H1 (cell line): Measurements from ENCODE around the gene PPM1K.

Experiments used
- CTCF ChIP-seq, 3 experiments: IDR thresholded peaks; 1 replicate in 2 of 3; 2 replicates in 1 of 3; pipeline versions ENCODE4 v1.5.1 to v1.6.1; 2011; ENCODE audit warnings: low read length in 3 of 3, mild to moderate bottlenecking in 3 of 3, inconsistent platforms in 2 of 3, low read depth in 1 of 3, moderate library complexity in 1 of 3; ENCODE audit not compliant: insufficient read depth in 1 of 3; ENCODE audit errors: control extremely low read depth in 1 of 3
- EP300 ChIP-seq, 2 experiments: IDR thresholded peaks; 1 replicate in 1 of 2; 2 replicates in 1 of 2; pipeline ENCODE4 v1.6.1; 2011 to 2012; ENCODE audit warnings: low read depth in 2 of 2, low read length in 2 of 2, mild to moderate bottlenecking in 2 of 2, borderline replicate concordance in 1 of 2, inconsistent platforms in 1 of 2, moderate library complexity in 1 of 2
- POLR2A ChIP-seq, 2 experiments: IDR thresholded peaks; 1 replicate in 1 of 2; 2 replicates in 1 of 2; pipeline ENCODE4 v1.6.1; 2011; ENCODE audit warnings: low read depth in 2 of 2, low read length in 2 of 2, mild to moderate bottlenecking in 2 of 2; ENCODE audit errors: control extremely low read depth in 1 of 2
- SAP30 ChIP-seq: fragments of 300-600 bp; sonication (generic); IDR thresholded peaks from 2 replicates; pipeline ENCODE4 v1.7.1; 2012; ENCODE audit warnings: low read length, moderate library complexity, mild to moderate bottlenecking, inconsistent platforms; ENCODE audit not compliant: insufficient read depth, insufficient replicate concordance
- SP2 ChIP-seq: IDR thresholded peaks from 2 replicates; pipeline ENCODE4 v1.6.1; 2012; ENCODE audit warnings: mild to moderate bottlenecking, low read length, inconsistent platforms
- TF ChIP-seq, protein P1 (sequence below): IDR thresholded peaks from 2 replicates; pipeline ENCODE4 v1.6.1; 2011; ENCODE audit warnings: low read length, improper control_type of control experiment

DNA sequence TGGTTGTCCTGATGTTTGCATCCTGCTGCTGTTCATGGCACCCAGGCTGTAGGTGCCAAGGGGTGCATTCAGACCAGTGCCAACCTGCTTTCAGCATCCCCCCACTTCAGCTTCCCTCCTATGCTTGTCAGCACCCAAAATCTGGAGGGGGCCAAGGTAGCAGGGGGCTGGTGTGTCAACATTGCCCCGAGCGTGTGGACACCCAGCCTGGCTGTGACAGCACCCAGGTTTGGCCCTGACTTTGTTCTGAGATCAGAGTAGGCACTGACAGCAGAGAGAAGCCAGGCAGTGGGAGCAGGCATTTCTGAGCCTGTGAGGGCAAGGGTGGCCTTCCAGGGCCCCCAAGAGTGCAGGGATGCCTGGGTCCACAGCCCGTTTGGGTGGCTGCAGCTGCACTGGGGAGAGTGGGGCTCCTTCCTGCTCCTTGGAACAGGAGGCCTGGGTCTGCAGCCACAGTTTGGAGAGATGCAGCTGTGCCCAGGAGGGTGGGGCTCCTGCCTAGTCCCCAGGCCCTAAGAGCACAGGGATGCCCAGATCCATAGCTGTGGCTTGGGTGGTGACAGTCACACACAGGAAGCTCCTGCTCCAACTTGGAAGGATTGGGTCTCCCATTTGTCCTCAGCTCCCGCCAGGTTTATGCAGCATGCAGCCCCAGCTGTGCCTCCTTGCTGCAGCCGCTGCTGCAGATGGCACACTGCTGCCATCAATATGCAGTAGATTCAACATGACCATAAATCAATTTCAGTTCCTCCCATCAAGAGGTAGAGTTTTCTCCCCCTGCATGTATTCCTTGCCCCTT lies 12.3 kb upstream of the PPM1K start:
- TF ChIP-seq POLR2A (IDR thresholded peaks at IDR 0.05; ENCODE audit: control extremely low read depth in 1 of 2, low read depth in 2 of 2, low read length in 2 of 2): no peak
- TF ChIP-seq CTCF (IDR thresholded peaks at IDR 0.05; ENCODE audit: control extremely low read depth in 1 of 3, insufficient read depth in 1 of 3, low read depth in 1 of 3, low read length in 3 of 3): no peak
- TF ChIP-seq, protein P1, sequence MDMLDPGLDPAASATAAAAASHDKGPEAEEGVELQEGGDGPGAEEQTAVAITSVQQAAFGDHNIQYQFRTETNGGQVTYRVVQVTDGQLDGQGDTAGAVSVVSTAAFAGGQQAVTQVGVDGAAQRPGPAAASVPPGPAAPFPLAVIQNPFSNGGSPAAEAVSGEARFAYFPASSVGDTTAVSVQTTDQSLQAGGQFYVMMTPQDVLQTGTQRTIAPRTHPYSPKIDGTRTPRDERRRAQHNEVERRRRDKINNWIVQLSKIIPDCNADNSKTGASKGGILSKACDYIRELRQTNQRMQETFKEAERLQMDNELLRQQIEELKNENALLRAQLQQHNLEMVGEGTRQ: no peak
- no peak for TF ChIP-seq SAP30
- no peak for TF ChIP-seq EP300 (IDR thresholded peaks at IDR 0.05; ENCODE audit: borderline replicate concordance in 1 of 2, low read depth in 2 of 2, low read length in 2 of 2)
- no peak for TF ChIP-seq SP2
